Chondrocyte (in vitro differentiated cells): ENCODE data around the gene TSHZ2. TPM values are rescaled to one million over a fixed set of nuclear protein-coding genes. Genes with fewer than 3 reads are reported as not detected.
"Not testable (repeated sequence)": the region's sequence is repeated elsewhere in the genome, so short reads cannot be mapped to it uniquely, and the experiment has no call there.

Experiments used
- DNase-seq: peaks from one replicate; pipeline ENCODE4 v3.0.0; 2021; ENCODE audit warnings: mixed read lengths, low spot score
- H3K27ac Mint-ChIP-seq: one replicate; pipeline ENCODE4 v1.8.0; 2021; ENCODE audit warnings: mild to moderate bottlenecking, moderate library complexity, mixed read lengths; ENCODE audit not compliant: unreplicated experiment
- H3K27me3 Mint-ChIP-seq: 2 replicates; pipeline ENCODE4 v1.8.0; 2021; ENCODE audit warnings: low read depth, mixed read lengths
- H3K36me3 Mint-ChIP-seq: 2 replicates; pipeline ENCODE4 v1.8.0; 2021; ENCODE audit warnings: low read depth, mixed read lengths
- H3K4me1 Mint-ChIP-seq: 2 replicates; pipeline ENCODE4 v1.8.0; 2021; ENCODE audit warnings: low read depth, mild to moderate bottlenecking, mixed read lengths
- H3K4me3 Mint-ChIP-seq: one replicate; pipeline ENCODE4 v1.8.0; 2021; ENCODE audit warnings: mild to moderate bottlenecking, moderate library complexity, mixed read lengths; ENCODE audit not compliant: unreplicated experiment
- H3K9me3 Mint-ChIP-seq: 2 replicates; pipeline ENCODE4 v1.8.0; 2021; ENCODE audit warnings: low read depth, mixed read lengths
- CTCF ChIP-seq: fragments of 200-600 bp; sonication (generic); IDR thresholded peaks from 2 replicates; pipeline ENCODE4 v1.5.0; 2021; ENCODE audit warnings: antibody characterized with exemption, mild to moderate bottlenecking, moderate library complexity
- total RNA-seq: library from RNA; stranded (reverse); gene quantifications from 3 replicates; pipeline ENCODE4 v1.2.1, GENCODE V29; 2021

TSHZ2 gene
- total RNA-seq, 1 donor from 2014 or later, result 0.37 TPM

- Mint-ChIP-seq H3K4me1 (no peaks in the 10 kb centered on the region), H3K4me3 (no peak overlapping the region), H3K27ac (no peak overlapping the region), H3K9me3 (no peaks in the 10 kb centered on the region), H3K36me3 (no peaks in the 10 kb centered on the region), H3K27me3 (peaks cover 1% of the 10 kb centered on the region)
- TF ChIP-seq CTCF, result no peak
- no peak for DNase-seq
Observed at GRCh38 chr20:53534037-53534436, 561.9 kb downstream of the TSHZ2 start.

- Mint-ChIP-seq H3K9me3 (no peaks in the 10 kb centered on the region), H3K4me1 (no peaks in the 10 kb centered on the region), H3K27me3 (no peaks in the 10 kb centered on the region), H3K36me3 (no peaks in the 10 kb centered on the region), H3K27ac (no peak overlapping the region), H3K4me3 (no peak overlapping the region)
- DNase-seq, result no peak
- TF ChIP-seq CTCF, result no peak
Observed at GRCh38 chr20:53535878-53536277, 563.7 kb downstream of the TSHZ2 start.

GRCh38 chr20:53536382-53536781, 564.2 kb downstream of the TSHZ2 start:
- H3K9me3 Mint-ChIP-seq, H3K27ac Mint-ChIP-seq, H3K27me3 Mint-ChIP-seq, DNase-seq, H3K4me3 Mint-ChIP-seq, H3K36me3 Mint-ChIP-seq, H3K4me1 Mint-ChIP-seq: not testable (repeated sequence)

- Mint-ChIP-seq H3K9me3 (no peaks in the 10 kb centered on the region), H3K27ac (no peak overlapping the region), H3K4me3 (no peak overlapping the region), H3K4me1 (no peaks in the 10 kb centered on the region), H3K36me3 (no peaks in the 10 kb centered on the region), H3K27me3 (no peaks in the 10 kb centered on the region)
- TF ChIP-seq CTCF, result no peak
- DNase-seq, result no peak
Observed at GRCh38 chr20:53539516-53539915, 567.4 kb downstream of the TSHZ2 start.
